ENCODE measurements around the gene AP2B1. TPM values are rescaled to one million over a fixed set of nuclear protein-coding genes. Genes with fewer than 3 reads are reported as not detected.
"Not testable (repeated sequence)": the region's sequence is repeated elsewhere in the genome, so short reads cannot be mapped to it uniquely, and the experiment has no call there.

The AP2B1 gene
- total RNA-seq, 3 donors from 2014 or later = 78.4 to 91.9 (median 88.5) TPM

GRCh38 chr17:35750526-35751395 is 163.6 kb downstream of the AP2B1 start:
- intact Hi-C loops (cut with DNase I; ENCODE audit: low total_unique reads) = no loop called here

GRCh38 chr17:35751541-35751940 is 164.4 kb downstream of the AP2B1 start:
- H3K4me3 ChIP-seq; H3K9me3 ChIP-seq; DNase-seq (ENCODE audit: low spot score in 2 of 2); H3K27ac ChIP-seq; H3K27me3 ChIP-seq; intact Hi-C loops (cut with DNase I; ENCODE audit: low total_unique reads); H3K36me3 ChIP-seq: not testable (repeated sequence)
- H3K4me1 ChIP-seq = peaks cover 3 to 11% of the 10 kb centered on the region in 2 donors

More at GRCh38 chr17:35750526-35751395, 163.6 kb downstream of the AP2B1 start:
- DNase-seq (ENCODE audit: low spot score in 2 of 2) = no peak
- H3K4me3 ChIP-seq = no peak overlapping the region
- peaks cover 3 to 11% of the 10 kb centered on the region in 2 donors for H3K4me1 ChIP-seq
- H3K27ac ChIP-seq = no peak overlapping the region
- no peaks in the 10 kb centered on the region for H3K9me3 ChIP-seq
- H3K27me3 ChIP-seq = no peaks in the 10 kb centered on the region
- TF ChIP-seq POLR2A (IDR thresholded peaks at IDR 0.05) (no peak), POLR2AphosphoS5 (IDR thresholded peaks at IDR 0.05) (no peak), CTCF (IDR thresholded peaks at IDR 0.05) (no peak)
- no peaks in the 10 kb centered on the region for H3K36me3 ChIP-seq

GRCh38 chr17:35752471-35752870 is 165.3 kb downstream of the AP2B1 start:
- Histone ChIP-seq H3K9me3 (no peaks in the 10 kb centered on the region), H3K27me3 (no peaks in the 10 kb centered on the region), H3K4me3 (peak overlapping the region in 1 of 3 donors; percentile 37), H3K36me3 (no peaks in the 10 kb centered on the region), H3K4me1 (peaks cover 3 to 8% of the 10 kb centered on the region in 2 donors), H3K27ac (peak overlapping the region in 1 of 2 donors; percentile 30)
- TF ChIP-seq CTCF (IDR thresholded peaks at IDR 0.05) = no peak
- no peak for TF ChIP-seq POLR2A (IDR thresholded peaks at IDR 0.05)
- TF ChIP-seq POLR2AphosphoS5 (IDR thresholded peaks at IDR 0.05) = no peak
- no peak for DNase-seq (ENCODE audit: low spot score in 2 of 2)
- intact Hi-C loops (cut with DNase I; ENCODE audit: low total_unique reads) = no loop called here

GRCh38 chr17:35752945-35753764 is 166.0 kb downstream of the AP2B1 start, which contains the start of gene GAS2L2:
Gene GAS2L2 (minus strand): TSS chr17:35753239. CDS start chr17:35752850, 389 bp downstream.
- no peak for DNase-seq (ENCODE audit: low spot score in 2 of 2)
- Histone ChIP-seq H3K27ac (peak within 1 kb of the TSS in 1 of 2 donors; percentile 30), H3K4me3 (peak within 1 kb of the TSS in 1 of 3 donors; percentile 37), H3K36me3 (no peaks in the 10 kb centered on the region), H3K4me1 (peaks cover under 1 to 2% of the 10 kb centered on the region in 2 donors), H3K9me3 (no peaks in the 10 kb centered on the region), H3K27me3 (no peaks in the 10 kb centered on the region)
- TF ChIP-seq CTCF (IDR thresholded peaks at IDR 0.05) = no peak
- TF ChIP-seq POLR2A (IDR thresholded peaks at IDR 0.05) = no peak
- no peak for TF ChIP-seq POLR2AphosphoS5 (IDR thresholded peaks at IDR 0.05)
- intact Hi-C loops (cut with DNase I; ENCODE audit: low total_unique reads) = no loop called here

- no peak for DNase-seq (ENCODE audit: low spot score in 2 of 2)
- Histone ChIP-seq H3K27me3 (no peaks in the 10 kb centered on the region), H3K4me3 (no peak overlapping the region), H3K9me3 (no peaks in the 10 kb centered on the region), H3K27ac (no peak overlapping the region), H3K36me3 (no peaks in the 10 kb centered on the region), H3K4me1 (no peaks in the 10 kb centered on the region)
- no peak for TF ChIP-seq CTCF (IDR thresholded peaks at IDR 0.05)
- no peak for TF ChIP-seq POLR2AphosphoS5 (IDR thresholded peaks at IDR 0.05)
- no peak for TF ChIP-seq POLR2A (IDR thresholded peaks at IDR 0.05)
- intact Hi-C loops (cut with DNase I; ENCODE audit: low total_unique reads) = no loop called here
These were observed 170.1 kb downstream of the AP2B1 start for GRCh38 chr17:35757243-35757642.
